Osteocyte (in vitro differentiated cells): ENCODE data around the gene CD9. TPM values are rescaled to one million over a fixed set of nuclear protein-coding genes. Genes with fewer than 3 reads are reported as not detected.

ENCODE experiments used
- DNase-seq: peaks from one replicate; pipeline ENCODE4 v3.0.0; 2021; ENCODE audit warnings: mixed read lengths; ENCODE audit not compliant: unreplicated experiment; ENCODE audit errors: extremely low spot score
- H3K27ac Mint-ChIP-seq: one replicate; pipeline ENCODE4 v1.8.0; 2021; ENCODE audit warnings: mild to moderate bottlenecking, mixed read lengths; ENCODE audit not compliant: unreplicated experiment
- H3K27me3 Mint-ChIP-seq: one replicate; pipeline ENCODE4 v1.8.0; 2021; ENCODE audit warnings: mixed read lengths; ENCODE audit not compliant: unreplicated experiment
- H3K36me3 Mint-ChIP-seq: one replicate; pipeline ENCODE4 v1.8.0; 2021; ENCODE audit warnings: mixed read lengths; ENCODE audit not compliant: unreplicated experiment
- H3K4me1 Mint-ChIP-seq: one replicate; pipeline ENCODE4 v1.8.0; 2021; ENCODE audit warnings: mixed read lengths; ENCODE audit not compliant: unreplicated experiment
- H3K4me3 Mint-ChIP-seq: one replicate; pipeline ENCODE4 v1.8.0; 2021; ENCODE audit warnings: mild to moderate bottlenecking, moderate library complexity, mixed read lengths; ENCODE audit not compliant: unreplicated experiment
- H3K9me3 Mint-ChIP-seq: one replicate; pipeline ENCODE4 v1.8.0; 2021; ENCODE audit warnings: mixed read lengths; ENCODE audit not compliant: unreplicated experiment
- CTCF ChIP-seq: fragments of 200-600 bp; sonication (generic); IDR thresholded peaks from 2 replicates; pipeline ENCODE4 v1.5.0; 2021; ENCODE audit warnings: antibody characterized with exemption, mild to moderate bottlenecking, moderate library complexity
- total RNA-seq: library from RNA; stranded (reverse); gene quantifications from 2 replicates; pipeline ENCODE4 v1.2.1, GENCODE V29; 2021

Gene CD9
- total RNA-seq, 1 donor from 2014 or later = 77.1 TPM

- H3K27ac Mint-ChIP-seq = no peak overlapping the region
- H3K4me1 Mint-ChIP-seq = peaks cover 14% of the 10 kb centered on the region
- no peaks in the 10 kb centered on the region for H3K27me3 Mint-ChIP-seq
- no peak overlapping the region for H3K4me3 Mint-ChIP-seq
- H3K36me3 Mint-ChIP-seq = no peaks in the 10 kb centered on the region
- DNase-seq = no peak
- no peak for TF ChIP-seq CTCF
- no peaks in the 10 kb centered on the region for H3K9me3 Mint-ChIP-seq
These were observed 72.4 kb downstream of the CD9 start for GRCh38 chr12:6272300-6273204.

- Mint-ChIP-seq H3K4me1 (peaks cover 14% of the 10 kb centered on the region), H3K4me3 (no peak overlapping the region), H3K27ac (no peak overlapping the region), H3K9me3 (no peaks in the 10 kb centered on the region), H3K27me3 (no peaks in the 10 kb centered on the region), H3K36me3 (no peaks in the 10 kb centered on the region)
- DNase-seq = no peak
- no peak for TF ChIP-seq CTCF
These were observed 73.0 kb downstream of the CD9 start for GRCh38 chr12:6273205-6273540.

- Mint-ChIP-seq H3K9me3 (no peaks in the 10 kb centered on the region), H3K36me3 (no peaks in the 10 kb centered on the region), H3K27ac (no peak overlapping the region), H3K4me1 (peaks cover 10% of the 10 kb centered on the region), H3K4me3 (no peak overlapping the region), H3K27me3 (no peaks in the 10 kb centered on the region)
- DNase-seq = no peak
- no peak for TF ChIP-seq CTCF
These were observed 73.5 kb downstream of the CD9 start for GRCh38 chr12:6273541-6274230.

- no peaks in the 10 kb centered on the region for H3K36me3 Mint-ChIP-seq
- DNase-seq = no peak
- no peak for TF ChIP-seq CTCF
- H3K4me1 Mint-ChIP-seq = peaks cover 12% of the 10 kb centered on the region
- H3K27me3 Mint-ChIP-seq = no peaks in the 10 kb centered on the region
- no peaks in the 10 kb centered on the region for H3K9me3 Mint-ChIP-seq
- no peak overlapping the region for H3K4me3 Mint-ChIP-seq
- H3K27ac Mint-ChIP-seq = no peak overlapping the region
These were observed 74.3 kb downstream of the CD9 start for GRCh38 chr12:6274231-6275221.
